ENCODE measurements around the gene OR5B21.

Gene OR5B21

DNA sequence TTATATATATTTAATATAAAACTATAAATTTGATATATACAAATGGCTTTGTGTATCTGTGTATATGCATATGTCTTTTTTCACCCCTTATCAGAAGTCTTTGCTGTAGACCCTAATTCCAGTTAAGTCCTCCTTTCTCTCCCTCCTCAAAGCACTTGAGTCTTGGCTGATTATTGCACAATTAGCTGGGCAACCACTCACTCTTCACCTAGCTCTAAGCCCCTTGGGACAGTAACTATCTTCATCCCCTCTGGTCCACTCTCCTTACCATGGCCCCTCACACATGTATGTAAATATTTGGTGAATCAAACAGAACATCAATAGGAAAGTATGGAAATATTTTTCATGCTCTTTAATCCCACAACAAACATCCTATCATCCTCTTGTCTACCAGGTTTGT, 909 bp upstream of the OR5B21 start:
- DNase-seq: no peak
- Histone ChIP-seq H3K27ac (ENCODE audit: low read length) (no peak overlapping the region), H4K20me1 (ENCODE audit: insufficient read depth, low read length) (no peaks in the 10 kb centered on the region), H3K9me2 (replicated peaks; ENCODE audit: insufficient read depth, low read length) (no peaks in the 10 kb centered on the region), H3K4me3 (ENCODE audit: low read length) (no peak overlapping the region), H3K4me2 (ENCODE audit: low read depth, low read length) (no peak overlapping the region), H2AFZ (ENCODE audit: low read length) (no peak overlapping the region), H3K27me3 (replicated peaks; ENCODE audit: insufficient read depth, low read length) (no peaks in the 10 kb centered on the region), H3K79me2 (ENCODE audit: low read length) (no peaks in the 10 kb centered on the region), H3K9ac (ENCODE audit: low read length) (no peak overlapping the region), H3F3A (ENCODE audit: insufficient read depth, low read length) (no peaks in the 10 kb centered on the region), H3K36me3 (replicated peaks; ENCODE audit: insufficient read depth, low read length) (no peaks in the 10 kb centered on the region; the same call in 1 of the 2 replicates), H3K9me3 (replicated peaks; ENCODE audit: insufficient read depth, low read length) (no peaks in the 10 kb centered on the region), H3K4me1 (ENCODE audit: low read length) (no peaks in the 10 kb centered on the region)
- TF ChIP-seq EZH2phosphoT487 (IDR thresholded peaks at IDR 0.05; ENCODE audit: low read length) (no peak), EZH2 (optimal IDR thresholded peaks at IDR 0.05; ENCODE audit: low read depth, low read length) (no peak)
- TF ChIP-seq, protein P1, sequence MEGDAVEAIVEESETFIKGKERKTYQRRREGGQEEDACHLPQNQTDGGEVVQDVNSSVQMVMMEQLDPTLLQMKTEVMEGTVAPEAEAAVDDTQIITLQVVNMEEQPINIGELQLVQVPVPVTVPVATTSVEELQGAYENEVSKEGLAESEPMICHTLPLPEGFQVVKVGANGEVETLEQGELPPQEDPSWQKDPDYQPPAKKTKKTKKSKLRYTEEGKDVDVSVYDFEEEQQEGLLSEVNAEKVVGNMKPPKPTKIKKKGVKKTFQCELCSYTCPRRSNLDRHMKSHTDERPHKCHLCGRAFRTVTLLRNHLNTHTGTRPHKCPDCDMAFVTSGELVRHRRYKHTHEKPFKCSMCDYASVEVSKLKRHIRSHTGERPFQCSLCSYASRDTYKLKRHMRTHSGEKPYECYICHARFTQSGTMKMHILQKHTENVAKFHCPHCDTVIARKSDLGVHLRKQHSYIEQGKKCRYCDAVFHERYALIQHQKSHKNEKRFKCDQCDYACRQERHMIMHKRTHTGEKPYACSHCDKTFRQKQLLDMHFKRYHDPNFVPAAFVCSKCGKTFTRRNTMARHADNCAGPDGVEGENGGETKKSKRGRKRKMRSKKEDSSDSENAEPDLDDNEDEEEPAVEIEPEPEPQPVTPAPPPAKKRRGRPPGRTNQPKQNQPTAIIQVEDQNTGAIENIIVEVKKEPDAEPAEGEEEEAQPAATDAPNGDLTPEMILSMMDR (IDR thresholded peaks at IDR 0.05; ENCODE audit: low read length): no peak

DNA sequence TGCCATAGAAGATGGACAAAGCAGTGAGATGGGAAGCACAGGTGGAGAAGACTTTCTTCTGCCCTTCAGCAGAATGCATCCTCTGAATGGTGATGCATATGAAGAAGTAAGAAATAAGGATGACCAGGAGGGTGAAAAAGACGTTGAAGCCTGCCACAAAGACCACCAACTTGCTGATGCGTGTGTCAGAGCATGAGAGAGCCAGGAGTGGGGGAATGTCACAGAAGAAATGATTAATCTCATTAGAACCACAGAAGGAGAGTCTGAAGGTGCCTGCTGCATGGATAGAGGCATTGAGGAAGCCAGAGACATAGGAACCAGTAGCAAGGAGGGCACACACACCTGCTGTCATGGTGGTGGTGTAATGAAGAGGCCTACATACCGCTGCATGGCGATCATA, 550 bp downstream of the OR5B21 start:
- Histone ChIP-seq H3K9ac (ENCODE audit: low read length) (no peak overlapping the region), H2AFZ (ENCODE audit: low read length) (no peak overlapping the region), H3K4me3 (ENCODE audit: low read length) (no peak overlapping the region), H3K79me2 (ENCODE audit: low read length) (no peaks in the 10 kb centered on the region), H3F3A (ENCODE audit: insufficient read depth, low read length) (no peaks in the 10 kb centered on the region), H3K27ac (ENCODE audit: low read length) (no peak overlapping the region), H3K4me2 (ENCODE audit: low read depth, low read length) (no peak overlapping the region), H3K9me3 (replicated peaks; ENCODE audit: insufficient read depth, low read length) (no peaks in the 10 kb centered on the region), H3K4me1 (ENCODE audit: low read length) (peaks cover 3% of the 10 kb centered on the region; the same call in 1 of the 2 replicates), H4K20me1 (ENCODE audit: insufficient read depth, low read length) (no peaks in the 10 kb centered on the region), H3K9me2 (replicated peaks; ENCODE audit: insufficient read depth, low read length) (no peaks in the 10 kb centered on the region), H3K36me3 (replicated peaks; ENCODE audit: insufficient read depth, low read length) (no peaks in the 10 kb centered on the region; the same call in 1 of the 2 replicates), H3K27me3 (replicated peaks; ENCODE audit: insufficient read depth, low read length) (no peaks in the 10 kb centered on the region)
- TF ChIP-seq EZH2 (optimal IDR thresholded peaks at IDR 0.05; ENCODE audit: low read depth, low read length) (no peak), EZH2phosphoT487 (IDR thresholded peaks at IDR 0.05; ENCODE audit: low read length) (no peak)
- TF ChIP-seq, protein P1 (IDR thresholded peaks at IDR 0.05; ENCODE audit: low read length): no peak
- DNase-seq: no peak

DNA sequence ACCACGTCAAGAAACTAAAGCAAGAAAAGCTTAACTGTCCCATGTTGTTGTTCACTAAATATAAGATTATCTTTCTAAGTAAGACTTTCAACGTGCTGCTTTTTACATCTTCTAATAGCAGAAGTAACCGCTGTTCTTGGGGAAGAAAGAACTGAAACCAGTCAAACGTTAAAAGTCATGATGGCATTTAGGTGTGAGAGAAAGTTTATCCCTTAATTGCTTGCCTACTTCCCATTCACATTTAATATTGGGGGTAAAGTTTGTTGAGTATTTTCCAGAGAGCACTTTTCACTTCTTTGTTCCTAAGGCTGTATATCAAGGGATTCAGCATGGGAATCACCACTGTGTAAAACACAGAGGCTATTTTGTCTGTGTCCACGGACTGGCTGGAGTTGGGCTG, 970 bp downstream of the OR5B21 start:
- Histone ChIP-seq H3K9me3 (replicated peaks; ENCODE audit: insufficient read depth, low read length) (no peaks in the 10 kb centered on the region), H3K9ac (ENCODE audit: low read length) (no peak overlapping the region), H3F3A (ENCODE audit: insufficient read depth, low read length) (no peaks in the 10 kb centered on the region), H3K9me2 (replicated peaks; ENCODE audit: insufficient read depth, low read length) (no peaks in the 10 kb centered on the region), H3K36me3 (replicated peaks; ENCODE audit: insufficient read depth, low read length) (no peaks in the 10 kb centered on the region; the same call in 1 of the 2 replicates), H3K27ac (ENCODE audit: low read length) (no peak overlapping the region), H3K4me2 (ENCODE audit: low read depth, low read length) (no peak overlapping the region), H3K4me1 (ENCODE audit: low read length) (peaks cover 3% of the 10 kb centered on the region; the same call in 1 of the 2 replicates), H4K20me1 (ENCODE audit: insufficient read depth, low read length) (no peaks in the 10 kb centered on the region), H2AFZ (ENCODE audit: low read length) (no peak overlapping the region), H3K79me2 (ENCODE audit: low read length) (no peaks in the 10 kb centered on the region), H3K4me3 (ENCODE audit: low read length) (no peak overlapping the region), H3K27me3 (replicated peaks; ENCODE audit: insufficient read depth, low read length) (no peaks in the 10 kb centered on the region)
- TF ChIP-seq EZH2phosphoT487 (IDR thresholded peaks at IDR 0.05; ENCODE audit: low read length): no peak
- DNase-seq: no peak

DNA sequence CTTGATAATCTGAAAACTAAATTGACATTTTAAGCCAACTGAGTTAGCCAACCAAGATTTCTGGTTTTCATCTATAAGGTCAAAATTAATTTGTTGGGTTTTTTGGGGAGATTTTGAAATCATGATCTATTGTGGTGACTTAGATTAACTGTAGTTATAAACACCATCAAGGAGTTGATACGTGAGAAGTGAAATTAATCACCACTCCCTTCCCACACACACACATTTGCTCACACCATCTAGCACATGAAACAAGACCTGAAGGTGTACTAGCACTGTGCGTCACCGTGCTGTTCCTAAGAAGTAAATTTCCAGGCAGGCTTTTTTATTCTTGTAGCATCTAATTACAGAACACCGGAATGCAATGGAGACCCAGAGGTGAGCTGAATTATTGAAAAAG, 2.1 kb downstream of the OR5B21 start:
- no peak for TF ChIP-seq EZH2 (optimal IDR thresholded peaks at IDR 0.05; ENCODE audit: low read depth, low read length)
- TF ChIP-seq, protein P1 (IDR thresholded peaks at IDR 0.05; ENCODE audit: low read length): no peak
- no peak for TF ChIP-seq EZH2phosphoT487 (IDR thresholded peaks at IDR 0.05; ENCODE audit: low read length)
- no peaks in the 10 kb centered on the region for H3K27me3 ChIP-seq (replicated peaks; ENCODE audit: insufficient read depth, low read length)
- no peaks in the 10 kb centered on the region for H3K9me3 ChIP-seq (replicated peaks; ENCODE audit: insufficient read depth, low read length)
- H3K27ac ChIP-seq (ENCODE audit: low read length): no peak overlapping the region
- H3K4me3 ChIP-seq (ENCODE audit: low read length): no peak overlapping the region
- H3F3A ChIP-seq (ENCODE audit: insufficient read depth, low read length): no peaks in the 10 kb centered on the region
- H3K9me2 ChIP-seq (replicated peaks; ENCODE audit: insufficient read depth, low read length): no peaks in the 10 kb centered on the region
- no peak overlapping the region for H3K4me2 ChIP-seq (ENCODE audit: low read depth, low read length)
- no peaks in the 10 kb centered on the region for H3K79me2 ChIP-seq (ENCODE audit: low read length)
- H3K9ac ChIP-seq (ENCODE audit: low read length): no peak overlapping the region
- H2AFZ ChIP-seq (ENCODE audit: low read length): no peak overlapping the region
- H3K36me3 ChIP-seq (replicated peaks; ENCODE audit: insufficient read depth, low read length): no peaks in the 10 kb centered on the region; the same call in 1 of the 2 replicates
- no peaks in the 10 kb centered on the region for H4K20me1 ChIP-seq (ENCODE audit: insufficient read depth, low read length)
- H3K4me1 ChIP-seq (ENCODE audit: low read length): peaks cover 3% of the 10 kb centered on the region; the same call in 1 of the 2 replicates
- DNase-seq: no peak
